ENCODE measurements around the gene KISS1R. TPM values are rescaled to one million over a fixed set of nuclear protein-coding genes. Genes with fewer than 3 reads are reported as not detected.

The KISS1R gene
- total and polyA plus RNA-seq, 3 experiments from 2014 or later = 0.49 to 2.3 (median 1.2) TPM

GRCh38 chr19:884420-885211, 32.5 kb upstream of the KISS1R start:
- H3K36me3 Mint-ChIP-seq = peaks cover 0 to 60% (median 0%) of the 10 kb centered on the region in 3 donors
- Histone ChIP-seq H3K27me3 (ENCODE audit: insufficient read depth, low read length, poor library complexity, severe bottlenecking) (no peaks in the 10 kb centered on the region), H3K4me3 (ENCODE audit: low read length) (no peak overlapping the region), H3K4me1 (ENCODE audit: insufficient read depth, low read length) (peaks cover 4% of the 10 kb centered on the region), H3K9me3 (ENCODE audit: low read length) (no peaks in the 10 kb centered on the region), H3K36me3 (ENCODE audit: insufficient read depth, low read length) (peaks cover 7% of the 10 kb centered on the region), H3K27ac (ENCODE audit: low read depth, low read length) (no peak overlapping the region)
- H3K9me3 Mint-ChIP-seq = no peaks in the 10 kb centered on the region
- no peak overlapping the region for H3K27ac Mint-ChIP-seq
- DNase-seq = no peak
- H3K4me3 Mint-ChIP-seq = no peak overlapping the region
- CTCF ChIA-PET = no interaction called here
- peaks cover 0 to 2% of the 10 kb centered on the region in 2 donors for H3K27me3 Mint-ChIP-seq
- POLR2A ChIA-PET = no interaction called here
- peaks cover 0 to 19% (median 9%) of the 10 kb centered on the region in 3 donors for H3K4me1 Mint-ChIP-seq

GRCh38 chr19:885536-886224, 31.5 kb upstream of the KISS1R start:
- DNase-seq = no peak
- Histone ChIP-seq H3K27ac (ENCODE audit: low read depth, low read length) (no peak overlapping the region), H3K36me3 (ENCODE audit: insufficient read depth, low read length) (peaks cover 14% of the 10 kb centered on the region), H3K4me3 (ENCODE audit: low read length) (no peak overlapping the region), H3K9me3 (ENCODE audit: low read length) (no peaks in the 10 kb centered on the region), H3K27me3 (ENCODE audit: insufficient read depth, low read length, poor library complexity, severe bottlenecking) (no peaks in the 10 kb centered on the region), H3K4me1 (ENCODE audit: insufficient read depth, low read length) (peaks cover 4% of the 10 kb centered on the region)
- POLR2A ChIA-PET = no interaction called here
- Mint-ChIP-seq H3K4me3 (no peak overlapping the region), H3K9me3 (no peaks in the 10 kb centered on the region), H3K4me1 (peaks cover 0 to 28% (median 12%) of the 10 kb centered on the region in 3 donors), H3K27ac (peak overlapping the region in 1 of 8 donors; percentile 70), H3K36me3 (peaks cover 0 to 70% (median 0%) of the 10 kb centered on the region in 3 donors), H3K27me3 (peaks cover 0 to 2% of the 10 kb centered on the region in 2 donors)
- CTCF ChIA-PET = interaction anchor here (0.9 kb wide), 1 partner anchor 22 kb away, joined by 3 read pairs; no protein-coding TSS in a partner anchor

- DNase-seq = no peak
- Mint-ChIP-seq H3K27me3 (peaks cover 0 to 2% of the 10 kb centered on the region in 2 donors), H3K36me3 (peaks cover 0 to 58% (median 0%) of the 10 kb centered on the region in 3 donors), H3K4me1 (peaks cover 5 to 37% (median 14%) of the 10 kb centered on the region in 3 donors), H3K27ac (peak overlapping the region in 3 of 8 donors; percentile 42 to 95 (median 70)), H3K4me3 (no peak overlapping the region), H3K9me3 (no peaks in the 10 kb centered on the region)
- Histone ChIP-seq H3K27ac (ENCODE audit: low read depth, low read length) (no peak overlapping the region), H3K27me3 (ENCODE audit: insufficient read depth, low read length, poor library complexity, severe bottlenecking) (no peaks in the 10 kb centered on the region), H3K9me3 (ENCODE audit: low read length) (no peaks in the 10 kb centered on the region), H3K36me3 (ENCODE audit: insufficient read depth, low read length) (peaks cover 14% of the 10 kb centered on the region), H3K4me3 (ENCODE audit: low read length) (no peak overlapping the region), H3K4me1 (ENCODE audit: insufficient read depth, low read length) (peaks cover 6% of the 10 kb centered on the region)
- ChIA-PET POLR2A (interaction anchor here (1.2 kb wide), 1 partner anchor 12 kb away, joined by 3 read pairs; no protein-coding TSS in a partner anchor), CTCF (no interaction called here)
These were observed 30.1 kb upstream of the KISS1R start for GRCh38 chr19:887072-887471.

- peaks cover 14% of the 10 kb centered on the region for H3K36me3 ChIP-seq (ENCODE audit: insufficient read depth, low read length)
These were observed 29.5 kb upstream of the KISS1R start for GRCh38 chr19:887599-887998.

GRCh38 chr19:888581-889385, 28.4 kb upstream of the KISS1R start:
- H3K4me3 Mint-ChIP-seq = peak overlapping the region in 4 of 7 donors; percentile 72 to 81 (median 75)
- peak in 3 of 5 donors; percentile 53 to 82 (median 78) for DNase-seq
- H3K36me3 Mint-ChIP-seq = peaks cover 0 to 51% (median 0%) of the 10 kb centered on the region in 3 donors
- peaks cover 14 to 49% (median 20%) of the 10 kb centered on the region in 3 donors for H3K4me1 Mint-ChIP-seq
- Histone ChIP-seq H3K4me3 (ENCODE audit: low read length) (no peak overlapping the region), H3K9me3 (ENCODE audit: low read length) (no peaks in the 10 kb centered on the region), H3K4me1 (ENCODE audit: insufficient read depth, low read length) (peaks cover 9% of the 10 kb centered on the region), H3K27ac (ENCODE audit: low read depth, low read length) (no peak overlapping the region), H3K36me3 (ENCODE audit: insufficient read depth, low read length) (peaks cover 14% of the 10 kb centered on the region), H3K27me3 (ENCODE audit: insufficient read depth, low read length, poor library complexity, severe bottlenecking) (no peaks in the 10 kb centered on the region)
- peak overlapping the region in 6 of 8 donors; percentile 33 to 95 (median 90) for H3K27ac Mint-ChIP-seq
- peaks cover 0 to 2% (median 0%) of the 10 kb centered on the region in 5 donors for H3K9me3 Mint-ChIP-seq
- POLR2A ChIA-PET = interaction anchor here (0.6 to 2.2 kb wide), 7 partner anchors 10 to 181 kb away, joined by 3 to 10 read pairs (median 4); no protein-coding TSS in a partner anchor
- CTCF ChIA-PET = interaction anchor here (0.9 to 1.1 kb wide), 3 partner anchors 8 to 93 kb away, joined by 3 read pairs; no protein-coding TSS in a partner anchor
- H3K27me3 Mint-ChIP-seq = peaks cover 0 to 7% of the 10 kb centered on the region in 2 donors

More at GRCh38 chr19:887599-887998, 29.5 kb upstream of the KISS1R start:
- Histone ChIP-seq H3K4me3 (ENCODE audit: low read length) (no peak overlapping the region), H3K27me3 (ENCODE audit: insufficient read depth, low read length, poor library complexity, severe bottlenecking) (no peaks in the 10 kb centered on the region), H3K9me3 (ENCODE audit: low read length) (no peaks in the 10 kb centered on the region), H3K4me1 (ENCODE audit: insufficient read depth, low read length) (peaks cover 9% of the 10 kb centered on the region), H3K27ac (ENCODE audit: low read depth, low read length) (no peak overlapping the region)
- Mint-ChIP-seq H3K9me3 (no peaks in the 10 kb centered on the region), H3K4me1 (peaks cover 5 to 40% (median 14%) of the 10 kb centered on the region in 3 donors), H3K27me3 (peaks cover 0 to 2% of the 10 kb centered on the region in 2 donors), H3K4me3 (peak overlapping the region in 2 of 7 donors; percentile 6 to 16), H3K27ac (peak overlapping the region in 3 of 8 donors; percentile 42 to 95 (median 94)), H3K36me3 (peaks cover 0 to 53% (median 0%) of the 10 kb centered on the region in 3 donors)
- ChIA-PET POLR2A (interaction anchor here (1.2 to 2.2 kb wide), 3 partner anchors 13 to 22 kb away, joined by 3 to 10 read pairs (median 5); no protein-coding TSS in a partner anchor), CTCF (interaction anchor here (1.0 to 1.1 kb wide), 2 partner anchors 9 to 23 kb away, joined by 3 read pairs; no protein-coding TSS in a partner anchor)
- DNase-seq = no peak

GRCh38 chr19:889662-890295, 27.4 kb upstream of the KISS1R start:
- no peak overlapping the region for H3K27ac ChIP-seq (ENCODE audit: low read depth, low read length)
- no peak overlapping the region for H3K4me3 ChIP-seq (ENCODE audit: low read length)
- no peaks in the 10 kb centered on the region for H3K9me3 ChIP-seq (ENCODE audit: low read length)
- Mint-ChIP-seq H3K27ac (peak overlapping the region in 3 of 8 donors; percentile 52 to 94 (median 72)), H3K27me3 (peaks cover 0 to 7% of the 10 kb centered on the region in 2 donors), H3K4me1 (peaks cover 16 to 54% (median 20%) of the 10 kb centered on the region in 3 donors), H3K36me3 (peaks cover 0 to 44% (median 0%) of the 10 kb centered on the region in 3 donors), H3K4me3 (peak overlapping the region in 6 of 7 donors; percentile 11 to 81 (median 60)), H3K9me3 (peaks cover 0 to 2% (median 0%) of the 10 kb centered on the region in 5 donors)
- DNase-seq = no peak
- peaks cover 9% of the 10 kb centered on the region for H3K4me1 ChIP-seq (ENCODE audit: insufficient read depth, low read length)
- peaks cover 14% of the 10 kb centered on the region for H3K36me3 ChIP-seq (ENCODE audit: insufficient read depth, low read length)
- ChIA-PET CTCF (no interaction called here), POLR2A (interaction anchor here (0.7 to 2.2 kb wide), 3 partner anchors 17 to 543 kb away, joined by 3 to 9 read pairs (median 5); no protein-coding TSS in a partner anchor)
- no peaks in the 10 kb centered on the region for H3K27me3 ChIP-seq (ENCODE audit: insufficient read depth, low read length, poor library complexity, severe bottlenecking)

GRCh38 chr19:890831-891230, 26.3 kb upstream of the KISS1R start:
- H3K36me3 Mint-ChIP-seq = peaks cover 0 to 39% (median 0%) of the 10 kb centered on the region in 3 donors
- ChIA-PET POLR2A (no interaction called here), CTCF (no interaction called here)
- peaks cover 12% of the 10 kb centered on the region for H3K4me1 ChIP-seq (ENCODE audit: insufficient read depth, low read length)
- H3K4me3 ChIP-seq (ENCODE audit: low read length) = no peak overlapping the region
- H3K4me1 Mint-ChIP-seq = peaks cover 21 to 58% (median 22%) of the 10 kb centered on the region in 3 donors
- H3K27ac Mint-ChIP-seq = peak overlapping the region in 5 of 8 donors; percentile 22 to 84 (median 61)
- H3K9me3 ChIP-seq (ENCODE audit: low read length) = no peaks in the 10 kb centered on the region
- peaks cover 14% of the 10 kb centered on the region for H3K36me3 ChIP-seq (ENCODE audit: insufficient read depth, low read length)
- DNase-seq = no peak
- H3K27me3 Mint-ChIP-seq = peaks cover 0 to 7% of the 10 kb centered on the region in 2 donors
- H3K27me3 ChIP-seq (ENCODE audit: insufficient read depth, low read length, poor library complexity, severe bottlenecking) = no peaks in the 10 kb centered on the region
- peak overlapping the region; percentile 47 to 86 (median 73) for H3K4me3 Mint-ChIP-seq
- H3K9me3 Mint-ChIP-seq = peaks cover 0 to 2% (median 0%) of the 10 kb centered on the region in 5 donors
- H3K27ac ChIP-seq (ENCODE audit: low read depth, low read length) = no peak overlapping the region

Data from CD8-positive, alpha-beta memory T cell (primary cell).